NCI-H2196 treated with DMSO at 0.1 percent for 48 hours (cell line): ENCODE data around the gene USP13.
"Not testable (repeated sequence)": the region's sequence is repeated elsewhere in the genome, so short reads cannot be mapped to it uniquely, and the experiment has no call there.

Source experiments
- DNase-seq: peaks from one replicate; lab custom pipeline; 2025; ENCODE audit not compliant: unreplicated experiment; lab: John Stamatoyannopoulos, UW

USP13 gene

DNA sequence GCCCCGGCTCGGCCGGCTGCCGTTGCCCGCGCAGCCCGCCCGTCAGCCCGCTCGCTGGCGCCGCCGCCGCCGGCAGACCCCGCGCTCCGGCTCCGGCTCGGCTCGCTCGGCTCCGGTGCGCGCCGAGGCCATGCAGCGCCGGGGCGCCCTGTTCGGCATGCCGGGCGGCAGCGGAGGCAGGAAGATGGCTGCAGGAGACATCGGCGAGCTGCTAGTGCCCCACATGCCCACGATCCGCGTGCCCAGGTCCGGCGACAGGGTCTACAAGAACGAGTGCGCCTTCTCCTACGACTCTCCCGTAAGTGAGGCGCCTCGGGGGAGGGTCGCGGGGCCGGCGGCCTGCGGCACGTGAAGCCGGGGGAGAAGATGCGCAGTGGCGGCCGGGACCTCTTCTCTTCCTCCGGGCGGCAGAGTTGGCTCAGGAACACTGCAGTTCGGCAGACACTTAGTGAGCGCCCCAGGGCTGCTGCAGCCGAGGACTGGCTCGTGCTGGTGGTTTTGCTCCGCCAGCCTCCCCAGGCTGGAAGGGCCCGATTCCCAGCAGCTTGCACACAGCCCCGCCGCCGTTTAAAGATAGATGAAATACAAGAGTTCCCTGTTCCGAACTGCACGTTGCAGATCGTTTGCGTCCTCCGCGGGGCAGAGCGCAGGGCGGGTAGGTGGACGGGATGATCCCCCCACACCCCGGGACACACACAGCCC lies 407 bp downstream of the USP13 start:
- peak; percentile 43 for DNase-seq

DNA sequence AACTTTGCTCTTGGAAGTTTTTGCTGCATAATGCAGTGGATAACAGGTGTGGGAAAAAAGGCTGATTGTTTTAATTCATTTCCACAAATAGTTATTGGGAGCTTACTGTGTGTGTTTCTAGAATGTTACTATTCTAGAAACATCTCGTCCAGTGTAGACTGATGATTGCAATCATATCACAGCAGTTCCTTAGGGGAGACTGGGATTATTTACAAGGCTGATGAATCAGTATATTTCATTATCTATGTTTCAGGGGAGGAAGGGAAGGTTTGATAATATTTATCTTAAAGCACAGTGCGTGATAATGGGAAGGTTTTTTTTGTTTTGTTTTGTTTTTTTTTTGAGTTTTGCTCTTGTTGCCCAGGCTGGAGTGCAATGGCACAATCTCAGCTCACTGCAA lies 2.4 kb downstream of the USP13 start:
- DNase-seq = no peak

- no peak for DNase-seq
Measured at GRCh38 chr3:179658606-179659005, 5.8 kb downstream of the USP13 start.

DNA sequence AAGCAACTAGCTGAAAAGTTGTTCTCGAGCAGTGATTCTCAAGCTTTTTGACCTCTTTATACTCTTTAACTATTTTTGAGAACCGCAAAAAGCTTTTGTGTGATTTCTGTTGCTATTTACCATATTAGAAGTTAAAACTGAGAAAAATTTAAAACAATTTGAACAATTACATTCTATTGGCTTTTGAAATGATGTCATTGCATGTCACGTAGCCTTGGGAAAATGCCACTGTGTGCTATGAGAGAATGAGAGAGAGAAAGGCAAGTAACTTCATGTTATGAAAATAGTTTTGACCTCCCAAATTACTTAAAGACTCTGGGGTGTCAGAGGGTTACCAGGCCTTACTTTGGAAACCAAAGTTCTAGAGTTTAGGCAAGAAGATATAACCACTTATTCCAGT lies 8.0 kb downstream of the USP13 start:
- DNase-seq = no peak

GRCh38 chr3:179661777-179662176 lies 8.9 kb downstream of the USP13 start:
- no peak for DNase-seq

- no peak for DNase-seq
Measured at GRCh38 chr3:179663093-179663492, 10.3 kb downstream of the USP13 start.

DNA sequence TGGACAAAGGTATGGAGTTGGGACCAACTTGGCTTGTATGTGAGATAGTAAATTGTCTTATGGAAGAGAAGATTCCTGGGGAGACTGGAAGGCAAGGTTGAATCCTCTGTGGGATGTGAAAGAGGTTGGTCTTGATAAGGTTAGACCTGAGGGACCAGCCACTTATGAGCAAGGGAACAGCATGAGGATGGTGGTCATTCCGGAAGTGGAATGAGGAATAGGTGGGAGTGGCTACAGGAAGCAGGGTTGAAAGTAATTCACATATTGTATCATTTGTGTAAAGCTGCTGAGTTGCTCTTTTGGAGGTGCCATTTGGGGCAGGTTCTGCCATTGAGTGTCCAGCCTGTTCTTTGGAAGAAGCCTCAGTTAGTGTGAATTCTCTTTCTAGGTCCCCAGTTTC lies 13.2 kb downstream of the USP13 start:
- DNase-seq = no peak

DNA sequence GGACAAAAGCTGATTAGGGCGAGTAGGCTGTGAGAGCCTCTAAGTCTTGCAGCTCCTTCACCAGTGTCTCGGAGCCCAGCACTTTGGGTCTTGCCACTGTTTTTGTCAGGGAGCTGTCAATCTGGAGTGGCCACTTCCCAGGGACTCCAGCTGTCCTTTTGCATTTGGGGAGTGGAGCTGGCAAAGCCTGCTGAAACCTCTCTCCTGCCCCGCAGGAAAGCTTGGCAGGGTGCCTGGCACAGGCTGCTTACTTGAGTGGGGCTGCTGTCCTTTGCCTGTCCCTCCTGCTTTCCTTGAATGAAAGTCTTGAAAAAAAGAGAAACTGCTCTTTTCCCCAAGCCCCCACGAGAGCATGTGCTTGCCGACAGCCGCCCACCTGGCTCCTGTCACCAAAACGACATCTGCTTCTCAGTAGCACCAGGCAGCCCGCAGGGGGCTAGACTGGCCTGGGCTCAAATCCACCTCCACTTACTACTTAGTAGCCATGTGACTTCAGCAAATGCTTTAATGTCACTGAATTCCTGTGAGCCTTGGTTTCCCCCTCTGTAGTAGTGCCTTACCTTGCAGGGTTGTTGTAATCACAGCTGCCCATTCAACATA lies 13.7 kb downstream of the USP13 start:
- DNase-seq = peak; percentile 49

- DNase-seq = no peak
Measured at GRCh38 chr3:179668429-179668828, 15.6 kb downstream of the USP13 start.

DNA sequence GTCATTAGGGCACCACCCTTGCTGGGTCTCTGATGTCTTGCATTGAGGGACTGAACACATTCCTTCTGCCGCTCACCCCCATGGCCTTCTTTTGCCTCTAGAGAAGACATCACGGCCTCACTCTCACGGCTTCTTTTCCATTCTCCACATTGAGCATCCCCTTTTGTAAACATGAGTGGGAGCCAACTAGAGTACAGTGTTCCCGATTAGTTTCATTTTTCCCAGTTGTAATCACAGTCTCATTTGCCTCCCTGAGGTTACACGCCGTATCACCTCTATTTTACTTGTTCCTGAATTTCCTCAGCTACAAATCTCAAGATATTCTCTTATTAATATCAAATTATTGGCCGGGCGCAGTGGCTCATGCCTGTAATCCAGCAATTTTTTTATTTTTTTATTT lies 17.5 kb downstream of the USP13 start:
- DNase-seq = no peak

DNA sequence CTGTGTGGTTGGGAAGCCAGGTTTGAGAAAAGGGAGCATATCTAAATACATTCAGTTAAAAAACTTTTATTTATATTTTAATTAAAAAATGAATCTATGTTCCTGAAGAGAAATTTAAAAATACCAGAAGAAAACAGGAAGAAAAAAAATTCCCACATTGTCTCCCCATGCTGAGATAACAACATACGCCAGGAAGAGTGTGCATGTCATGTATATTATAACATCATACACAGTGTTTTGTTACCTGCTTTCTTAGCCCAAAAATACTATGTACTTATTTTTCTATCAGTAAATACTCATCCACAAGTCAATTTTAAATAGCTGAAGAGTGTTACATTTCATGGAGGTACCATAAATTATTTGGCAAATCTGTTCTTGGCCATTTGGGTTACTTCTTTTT lies 18.5 kb downstream of the USP13 start:
- DNase-seq = no peak

DNA sequence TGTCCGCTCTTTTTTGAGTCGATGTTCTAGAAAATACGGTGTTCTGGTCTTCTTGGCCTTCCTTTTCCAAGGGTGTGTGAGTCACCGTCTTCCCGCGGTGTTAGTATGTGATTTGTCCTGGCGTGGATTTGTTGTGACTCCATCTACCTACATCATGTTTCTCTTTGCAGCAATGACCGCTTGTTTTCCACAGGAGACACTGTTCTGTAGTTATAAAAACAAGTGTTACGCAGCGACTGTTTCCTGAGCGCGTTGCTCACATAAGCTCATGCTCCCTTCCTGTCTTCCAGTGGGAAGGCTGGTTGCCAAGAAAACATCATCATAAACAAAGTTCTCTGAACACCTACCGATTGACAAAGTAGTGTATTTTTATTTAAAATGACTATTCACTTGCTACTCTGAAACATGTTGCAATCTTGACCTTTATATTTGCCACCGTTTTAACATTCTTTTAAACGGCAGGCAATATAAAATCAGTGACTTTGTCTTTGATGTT lies 19.0 kb downstream of the USP13 start:
- no peak for DNase-seq

DNA sequence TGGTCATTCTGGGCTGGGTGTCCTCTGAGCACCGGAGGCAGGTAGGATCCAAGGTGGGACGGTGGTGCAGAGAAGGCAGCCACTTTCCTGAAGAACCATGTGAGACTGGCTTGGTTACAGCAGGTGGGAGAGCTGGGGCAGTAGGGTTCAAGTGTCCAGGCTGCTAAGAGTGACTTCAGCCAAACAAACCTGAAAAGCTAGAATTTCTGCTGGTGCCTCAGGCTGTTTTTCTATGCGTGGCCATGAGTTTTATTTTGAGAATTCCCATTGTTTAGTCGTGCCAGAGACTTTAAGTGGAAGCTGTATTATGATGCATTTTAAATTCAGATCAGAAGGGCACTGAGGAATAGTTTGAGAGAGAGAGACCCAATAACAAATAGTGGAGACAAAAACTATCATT lies 20.1 kb downstream of the USP13 start:
- DNase-seq = no peak

GRCh38 chr3:179673523-179673922 lies 20.7 kb downstream of the USP13 start:
- no peak for DNase-seq

DNA sequence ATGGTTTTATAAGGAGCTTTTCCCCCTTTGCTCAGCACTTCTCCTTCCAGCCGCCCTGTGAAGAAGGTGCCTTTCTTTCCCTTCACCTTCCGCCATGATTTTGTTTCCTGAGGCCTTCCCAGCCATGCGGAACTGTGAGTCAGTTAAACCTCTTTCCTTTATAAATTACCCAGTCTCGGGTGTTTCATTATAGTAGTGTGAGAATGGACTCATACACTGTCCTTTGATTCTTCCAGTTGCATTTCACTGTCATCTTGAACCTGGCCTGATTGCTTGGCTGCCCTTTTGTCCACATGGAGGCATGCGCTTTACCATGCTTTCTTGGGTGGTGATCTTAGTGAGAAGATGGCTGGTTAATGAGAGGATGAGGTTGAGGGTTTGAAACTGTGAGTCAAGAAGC lies 23.2 kb downstream of the USP13 start:
- DNase-seq = no peak

DNA sequence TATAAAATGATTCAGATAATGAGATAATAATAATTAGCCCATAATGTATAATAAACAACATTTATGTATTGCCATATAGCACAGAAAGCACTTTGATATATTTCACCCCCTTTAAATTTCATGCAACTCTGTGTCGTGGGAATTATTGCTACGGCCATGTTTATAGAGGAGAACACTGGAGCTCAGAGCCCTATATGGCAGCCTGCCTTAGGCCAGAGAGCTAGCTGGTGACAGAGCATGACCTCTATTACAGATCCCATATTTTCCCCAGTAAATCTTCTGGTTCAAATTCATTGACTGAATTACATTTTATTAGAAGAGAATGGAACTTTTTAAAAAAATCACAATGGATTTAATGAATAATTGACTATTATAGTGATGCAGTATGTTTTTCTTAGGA lies 25.0 kb downstream of the USP13 start:
- DNase-seq = no peak

DNA sequence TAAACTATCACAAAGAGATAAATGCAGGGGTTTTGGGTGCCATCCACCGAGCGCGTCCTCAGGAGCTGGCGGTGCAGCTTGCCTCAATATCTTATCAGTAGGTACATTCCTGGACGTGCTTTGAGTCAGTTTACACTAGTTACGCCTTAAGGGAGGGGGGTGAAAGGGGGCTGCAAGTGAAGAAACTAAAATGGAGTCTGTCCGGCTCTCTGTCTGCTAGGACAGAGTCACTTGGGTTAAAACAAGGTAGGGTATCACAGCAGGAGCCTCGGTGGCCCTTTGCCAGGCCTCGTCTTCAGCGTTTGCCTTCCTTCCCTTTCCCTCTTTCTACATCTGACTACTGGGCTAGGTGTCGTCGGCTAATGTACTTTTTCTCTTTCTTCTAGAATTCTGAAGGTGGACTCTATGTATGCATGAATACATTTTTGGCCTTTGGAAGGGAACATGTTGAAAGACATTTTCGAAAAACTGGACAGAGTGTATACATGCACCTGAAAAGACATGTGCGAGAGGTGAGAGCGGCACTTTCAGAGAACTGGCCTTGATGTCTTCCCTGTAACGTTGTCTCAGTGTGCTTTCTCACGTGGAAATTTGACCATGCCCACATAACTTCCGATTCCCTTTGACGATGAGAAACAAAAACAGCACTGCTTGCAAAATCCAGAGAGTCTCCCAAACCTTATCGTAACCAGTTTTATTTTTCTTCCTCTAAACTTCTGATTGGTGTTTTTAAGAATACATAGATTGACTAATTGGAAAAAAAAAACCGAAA lies 28.8 kb downstream of the USP13 start:
- DNase-seq = no peak

DNA sequence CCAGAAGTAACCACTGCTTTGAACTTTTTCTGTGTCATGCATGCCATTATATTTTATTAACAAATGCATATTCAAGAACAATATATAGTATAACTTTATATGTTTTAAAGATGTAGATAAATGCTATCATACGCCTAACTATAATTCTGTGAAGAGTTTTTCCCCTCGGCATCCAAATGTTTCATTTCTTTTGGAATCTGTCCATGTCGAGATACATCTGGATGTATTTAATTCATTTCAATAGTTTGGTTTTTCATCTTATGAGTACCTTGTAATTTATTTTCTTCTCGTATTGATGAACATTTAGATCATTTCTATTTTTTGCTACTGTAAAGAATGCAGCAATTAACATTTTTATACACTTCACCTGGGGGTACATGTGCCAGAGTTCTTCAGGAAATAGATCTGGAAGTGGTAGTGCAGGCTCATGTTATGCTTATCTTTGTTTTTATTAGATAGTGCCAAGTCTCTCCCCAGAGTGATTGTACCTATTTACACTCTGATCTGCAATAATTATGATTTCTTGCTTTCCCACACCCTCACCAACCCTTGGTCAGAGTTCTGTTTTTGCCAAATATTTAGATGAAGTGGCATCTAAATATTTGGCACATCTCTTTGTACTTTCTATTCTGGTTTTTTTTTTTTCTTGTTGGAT lies 29.7 kb downstream of the USP13 start:
- no peak for DNase-seq

- not testable (repeated sequence) for DNase-seq
Measured at GRCh38 chr3:179683286-179683685, 30.4 kb downstream of the USP13 start.

- DNase-seq = no peak
Measured at GRCh38 chr3:179687967-179688535, 35.2 kb downstream of the USP13 start.

DNA sequence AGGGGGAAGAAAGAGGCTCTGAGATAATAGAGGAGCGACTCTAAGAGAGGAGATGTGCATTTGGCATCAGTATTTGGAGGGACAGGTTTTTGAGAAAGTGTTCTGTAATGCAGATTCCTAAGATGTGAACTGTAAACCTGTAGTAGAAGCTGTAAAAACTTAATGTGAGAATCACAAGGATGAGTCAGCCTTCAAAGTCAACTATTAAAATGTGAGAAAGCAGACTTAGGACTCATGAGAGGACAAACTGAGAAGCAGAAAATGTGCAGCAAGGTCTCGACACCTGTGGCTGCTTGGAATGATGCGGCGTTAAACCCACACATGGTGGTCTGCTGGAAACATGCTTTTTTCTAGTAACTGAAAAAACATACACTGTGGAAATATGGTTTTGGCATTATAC lies 36.0 kb downstream of the USP13 start:
- DNase-seq = no peak
